Cerebellar nuclear complex (tissue), 1 donor: ENCODE data around the gene PIGZ.

ENCODE experiments used
- DNase-seq, 2 experiments: peaks; one replicate each; lab custom pipeline; 2025; lab: John Stamatoyannopoulos, UW

The PIGZ gene

DNA sequence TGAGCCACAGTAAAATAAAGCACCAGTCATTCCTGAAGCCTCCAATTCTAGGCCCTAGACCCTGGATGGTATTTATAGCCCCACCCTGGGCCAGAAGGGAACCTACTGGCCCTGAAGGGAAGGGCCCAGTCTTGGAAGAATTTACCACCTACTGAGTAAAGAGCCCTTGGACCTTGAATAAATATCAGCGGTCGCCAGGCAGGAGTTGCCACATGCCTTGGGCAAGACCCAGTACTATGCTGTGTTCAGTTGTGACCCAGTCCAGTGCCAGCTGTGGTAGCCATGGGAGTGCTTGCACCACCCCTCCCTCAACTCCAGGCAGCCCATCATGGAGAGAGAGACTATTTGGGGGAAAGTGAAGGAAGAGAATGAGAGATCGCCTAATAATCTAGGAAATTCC, 53.3 kb downstream of the PIGZ start:
- no peak for DNase-seq

GRCh38 chr3:196914866-196915265, 53.8 kb downstream of the PIGZ start:
- DNase-seq, result no peak

GRCh38 chr3:196903740-196904139, 64.9 kb downstream of the PIGZ start:
- no peak for DNase-seq

GRCh38 chr3:196902296-196902695, 66.3 kb downstream of the PIGZ start:
- DNase-seq, result no peak

DNA sequence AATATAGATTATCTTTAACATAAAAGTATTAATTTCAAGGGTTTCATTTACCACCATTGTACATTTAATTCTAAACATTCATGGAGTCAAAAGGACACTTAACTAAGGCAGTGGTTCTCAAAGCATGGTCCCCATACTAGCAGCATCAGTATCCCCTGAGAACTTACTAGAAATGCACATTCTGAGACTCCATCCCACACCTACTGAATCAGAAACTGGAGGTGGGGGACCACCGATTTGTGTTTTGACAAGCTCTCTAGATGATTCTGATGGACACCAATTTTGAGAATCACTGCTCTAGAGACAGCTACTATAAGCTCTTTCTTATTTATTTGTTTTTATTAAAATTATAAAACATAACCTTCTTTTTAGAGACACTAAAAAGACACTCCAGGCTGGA, 66.9 kb downstream of the PIGZ start:
- no peak for DNase-seq
